Measurements from ENCODE around the gene BEND5.
A peak's percentile ranks its signal among the peaks of the same experiment; 100 is the strongest.

The BEND5 gene

GRCh38 chr1:48776393-48777218 is at the start of gene BEND5:
BEND5 (minus strand) TSS chr1:48776891; CDS start chr1:48776831, 60 bp downstream.
- peak within 1 kb of the TSS; percentile 66 for H3K27ac ChIP-seq
- no peak for TF ChIP-seq CTCF (conservative IDR thresholded peaks at IDR 0.05)

- no peak overlapping the region for H3K27ac ChIP-seq
- no peak for TF ChIP-seq CTCF (conservative IDR thresholded peaks at IDR 0.05)
Measured at GRCh38 chr1:48823168-48823567, 46.5 kb upstream of the BEND5 start.

- no peak for TF ChIP-seq CTCF (conservative IDR thresholded peaks at IDR 0.05)
- H3K27ac ChIP-seq = no peak overlapping the region
Measured at GRCh38 chr1:48820491-48820890, 43.8 kb upstream of the BEND5 start.

- TF ChIP-seq CTCF (conservative IDR thresholded peaks at IDR 0.05) = peak; percentile 93
- H3K27ac ChIP-seq = no peak overlapping the region
Measured at GRCh38 chr1:48817505-48818114, 40.9 kb upstream of the BEND5 start.

- TF ChIP-seq CTCF (conservative IDR thresholded peaks at IDR 0.05) = no peak
Measured at GRCh38 chr1:48810740-48811139, 34.0 kb upstream of the BEND5 start.

GRCh38 chr1:48808496-48808895 is 31.8 kb upstream of the BEND5 start:
- no peak for TF ChIP-seq CTCF (conservative IDR thresholded peaks at IDR 0.05)
- no peak overlapping the region for H3K27ac ChIP-seq

More at GRCh38 chr1:48810740-48811139, 34.0 kb upstream of the BEND5 start:
- H3K27ac ChIP-seq = no peak overlapping the region

GRCh38 chr1:48807554-48808260 is 31.0 kb upstream of the BEND5 start:
- H3K27ac ChIP-seq = no peak overlapping the region
- TF ChIP-seq CTCF (conservative IDR thresholded peaks at IDR 0.05) = no peak
